H1 (cell line): ENCODE measurements around the gene MTCL3.

Source experiments
- SAP30 ChIP-seq: fragments of 300-600 bp; sonication (generic); IDR thresholded peaks from 2 replicates; pipeline ENCODE4 v1.7.1; 2012; ENCODE audit warnings: low read length, moderate library complexity, mild to moderate bottlenecking, inconsistent platforms; ENCODE audit not compliant: insufficient read depth, insufficient replicate concordance
- TF ChIP-seq, protein P1 (sequence below): fragments of 300-600 bp; sonication (generic); IDR thresholded peaks from 2 replicates; pipeline ENCODE4 v1.7.1; 2012; ENCODE audit warnings: low read length, moderate library complexity, mild to moderate bottlenecking, inconsistent platforms; ENCODE audit not compliant: insufficient replicate concordance

Gene MTCL3

GRCh38 chr6:127497410-127497809, 21.7 kb downstream of the MTCL3 start (continued):
- TF ChIP-seq SAP30 = no peak
- TF ChIP-seq, protein P1, sequence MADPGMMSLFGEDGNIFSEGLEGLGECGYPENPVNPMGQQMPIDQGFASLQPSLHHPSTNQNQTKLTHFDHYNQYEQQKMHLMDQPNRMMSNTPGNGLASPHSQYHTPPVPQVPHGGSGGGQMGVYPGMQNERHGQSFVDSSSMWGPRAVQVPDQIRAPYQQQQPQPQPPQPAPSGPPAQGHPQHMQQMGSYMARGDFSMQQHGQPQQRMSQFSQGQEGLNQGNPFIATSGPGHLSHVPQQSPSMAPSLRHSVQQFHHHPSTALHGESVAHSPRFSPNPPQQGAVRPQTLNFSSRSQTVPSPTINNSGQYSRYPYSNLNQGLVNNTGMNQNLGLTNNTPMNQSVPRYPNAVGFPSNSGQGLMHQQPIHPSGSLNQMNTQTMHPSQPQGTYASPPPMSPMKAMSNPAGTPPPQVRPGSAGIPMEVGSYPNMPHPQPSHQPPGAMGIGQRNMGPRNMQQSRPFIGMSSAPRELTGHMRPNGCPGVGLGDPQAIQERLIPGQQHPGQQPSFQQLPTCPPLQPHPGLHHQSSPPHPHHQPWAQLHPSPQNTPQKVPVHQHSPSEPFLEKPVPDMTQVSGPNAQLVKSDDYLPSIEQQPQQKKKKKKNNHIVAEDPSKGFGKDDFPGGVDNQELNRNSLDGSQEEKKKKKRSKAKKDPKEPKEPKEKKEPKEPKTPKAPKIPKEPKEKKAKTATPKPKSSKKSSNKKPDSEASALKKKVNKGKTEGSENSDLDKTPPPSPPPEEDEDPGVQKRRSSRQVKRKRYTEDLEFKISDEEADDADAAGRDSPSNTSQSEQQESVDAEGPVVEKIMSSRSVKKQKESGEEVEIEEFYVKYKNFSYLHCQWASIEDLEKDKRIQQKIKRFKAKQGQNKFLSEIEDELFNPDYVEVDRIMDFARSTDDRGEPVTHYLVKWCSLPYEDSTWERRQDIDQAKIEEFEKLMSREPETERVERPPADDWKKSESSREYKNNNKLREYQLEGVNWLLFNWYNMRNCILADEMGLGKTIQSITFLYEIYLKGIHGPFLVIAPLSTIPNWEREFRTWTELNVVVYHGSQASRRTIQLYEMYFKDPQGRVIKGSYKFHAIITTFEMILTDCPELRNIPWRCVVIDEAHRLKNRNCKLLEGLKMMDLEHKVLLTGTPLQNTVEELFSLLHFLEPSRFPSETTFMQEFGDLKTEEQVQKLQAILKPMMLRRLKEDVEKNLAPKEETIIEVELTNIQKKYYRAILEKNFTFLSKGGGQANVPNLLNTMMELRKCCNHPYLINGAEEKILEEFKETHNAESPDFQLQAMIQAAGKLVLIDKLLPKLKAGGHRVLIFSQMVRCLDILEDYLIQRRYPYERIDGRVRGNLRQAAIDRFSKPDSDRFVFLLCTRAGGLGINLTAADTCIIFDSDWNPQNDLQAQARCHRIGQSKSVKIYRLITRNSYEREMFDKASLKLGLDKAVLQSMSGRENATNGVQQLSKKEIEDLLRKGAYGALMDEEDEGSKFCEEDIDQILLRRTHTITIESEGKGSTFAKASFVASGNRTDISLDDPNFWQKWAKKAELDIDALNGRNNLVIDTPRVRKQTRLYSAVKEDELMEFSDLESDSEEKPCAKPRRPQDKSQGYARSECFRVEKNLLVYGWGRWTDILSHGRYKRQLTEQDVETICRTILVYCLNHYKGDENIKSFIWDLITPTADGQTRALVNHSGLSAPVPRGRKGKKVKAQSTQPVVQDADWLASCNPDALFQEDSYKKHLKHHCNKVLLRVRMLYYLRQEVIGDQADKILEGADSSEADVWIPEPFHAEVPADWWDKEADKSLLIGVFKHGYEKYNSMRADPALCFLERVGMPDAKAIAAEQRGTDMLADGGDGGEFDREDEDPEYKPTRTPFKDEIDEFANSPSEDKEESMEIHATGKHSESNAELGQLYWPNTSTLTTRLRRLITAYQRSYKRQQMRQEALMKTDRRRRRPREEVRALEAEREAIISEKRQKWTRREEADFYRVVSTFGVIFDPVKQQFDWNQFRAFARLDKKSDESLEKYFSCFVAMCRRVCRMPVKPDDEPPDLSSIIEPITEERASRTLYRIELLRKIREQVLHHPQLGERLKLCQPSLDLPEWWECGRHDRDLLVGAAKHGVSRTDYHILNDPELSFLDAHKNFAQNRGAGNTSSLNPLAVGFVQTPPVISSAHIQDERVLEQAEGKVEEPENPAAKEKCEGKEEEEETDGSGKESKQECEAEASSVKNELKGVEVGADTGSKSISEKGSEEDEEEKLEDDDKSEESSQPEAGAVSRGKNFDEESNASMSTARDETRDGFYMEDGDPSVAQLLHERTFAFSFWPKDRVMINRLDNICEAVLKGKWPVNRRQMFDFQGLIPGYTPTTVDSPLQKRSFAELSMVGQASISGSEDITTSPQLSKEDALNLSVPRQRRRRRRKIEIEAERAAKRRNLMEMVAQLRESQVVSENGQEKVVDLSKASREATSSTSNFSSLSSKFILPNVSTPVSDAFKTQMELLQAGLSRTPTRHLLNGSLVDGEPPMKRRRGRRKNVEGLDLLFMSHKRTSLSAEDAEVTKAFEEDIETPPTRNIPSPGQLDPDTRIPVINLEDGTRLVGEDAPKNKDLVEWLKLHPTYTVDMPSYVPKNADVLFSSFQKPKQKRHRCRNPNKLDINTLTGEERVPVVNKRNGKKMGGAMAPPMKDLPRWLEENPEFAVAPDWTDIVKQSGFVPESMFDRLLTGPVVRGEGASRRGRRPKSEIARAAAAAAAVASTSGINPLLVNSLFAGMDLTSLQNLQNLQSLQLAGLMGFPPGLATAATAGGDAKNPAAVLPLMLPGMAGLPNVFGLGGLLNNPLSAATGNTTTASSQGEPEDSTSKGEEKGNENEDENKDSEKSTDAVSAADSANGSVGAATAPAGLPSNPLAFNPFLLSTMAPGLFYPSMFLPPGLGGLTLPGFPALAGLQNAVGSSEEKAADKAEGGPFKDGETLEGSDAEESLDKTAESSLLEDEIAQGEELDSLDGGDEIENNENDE = no peak
